DND-41 (cell line): ENCODE measurements around the gene ATP6V1G3.

Source experiments
- CTCF ChIP-seq: IDR thresholded peaks from 2 replicates; pipeline ENCODE4 v1.5.1; 2012; ENCODE audit warnings: borderline replicate concordance, low read length, moderate library complexity, mild to moderate bottlenecking; ENCODE audit not compliant: poor library complexity, severe bottlenecking; ENCODE audit errors: extremely low read depth
- EZH2 ChIP-seq: IDR thresholded peaks from 3 replicates; pipeline ENCODE4 v1.6.1; 2012; ENCODE audit warnings: borderline replicate concordance, low read depth, mild to moderate bottlenecking, moderate library complexity, low read length, inconsistent platforms; ENCODE audit not compliant: severe bottlenecking

GRCh38 chr1:198534548-198535418 lies 5.7 kb downstream of the ATP6V1G3 start:
- no peak for TF ChIP-seq CTCF
- no peak for TF ChIP-seq EZH2
